ENCODE data around the gene CNBD2. TPM values are rescaled to one million over a fixed set of nuclear protein-coding genes. Genes with fewer than 3 reads are reported as not detected.
"Not testable (repeated sequence)": the region's sequence is repeated elsewhere in the genome, so short reads cannot be mapped to it uniquely, and the experiment has no call there.

Gene CNBD2
- total and polyA plus RNA-seq, 3 experiments from 2014 or later = 3.7 to 9.5 (median 5.4) TPM

DNA sequence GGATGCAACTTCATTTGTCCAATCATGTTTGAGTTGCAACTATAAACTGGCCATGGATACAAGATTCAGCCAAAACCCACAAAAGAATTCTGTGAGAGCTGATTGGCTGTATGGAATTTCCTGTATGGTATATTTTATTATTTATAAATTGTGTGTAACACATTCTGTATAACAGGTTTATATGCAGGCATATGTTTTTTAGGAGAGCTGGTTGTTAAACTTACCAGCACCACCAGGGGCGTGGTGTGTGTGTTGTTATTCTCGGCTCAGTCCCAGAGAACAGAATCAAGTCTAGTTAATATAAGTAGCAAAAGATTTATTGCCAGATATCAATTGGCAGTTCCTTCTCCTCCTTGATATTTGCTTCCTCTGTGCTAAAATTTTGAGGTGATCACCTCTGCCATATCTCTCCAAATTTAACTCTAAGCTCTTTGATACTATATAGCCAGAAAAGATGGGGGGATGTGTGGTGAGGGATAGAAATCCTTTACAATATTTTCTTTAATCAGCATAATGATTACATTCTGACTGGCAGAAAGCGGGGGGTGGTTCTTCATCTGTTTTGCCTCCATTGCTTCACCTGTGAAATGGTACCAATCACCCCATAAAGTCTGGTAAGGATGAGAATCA lies 22.9 kb downstream of the CNBD2 start:
- Mint-ChIP-seq H3K9me3 (no peaks in the 10 kb centered on the region), H3K27me3 (peaks cover 5 to 13% of the 10 kb centered on the region in 2 donors), H3K4me3 (no peak overlapping the region), H3K4me1 (peaks cover 5 to 10% (median 7%) of the 10 kb centered on the region in 3 donors), H3K36me3 (no peaks in the 10 kb centered on the region), H3K27ac (no peak overlapping the region)
- H3K4me1 ChIP-seq (ENCODE audit: insufficient read depth, low read length) = no peaks in the 10 kb centered on the region
- no peak overlapping the region for H3K27ac ChIP-seq (ENCODE audit: low read depth, low read length)
- CTCF ChIA-PET = interaction anchor here (0.9 to 6.4 kb wide), 10 partner anchors 12 to 210 kb away, joined by 3 to 193 read pairs (median 6); partner anchors contain the start of gene SCAND1
- H3K4me3 ChIP-seq (ENCODE audit: low read length) = no peak overlapping the region
- no peaks in the 10 kb centered on the region for H3K9me3 ChIP-seq (ENCODE audit: low read length)
- DNase-seq = no peak
- POLR2A ChIA-PET = no interaction called here
- peaks cover 5% of the 10 kb centered on the region for H3K27me3 ChIP-seq (ENCODE audit: insufficient read depth, low read length, poor library complexity, severe bottlenecking)
- H3K36me3 ChIP-seq (ENCODE audit: insufficient read depth, low read length) = no peaks in the 10 kb centered on the region

- H3K4me1 ChIP-seq (ENCODE audit: insufficient read depth, low read length) = no peaks in the 10 kb centered on the region
- H3K9me3 ChIP-seq (ENCODE audit: low read length) = no peaks in the 10 kb centered on the region
- H3K4me1 Mint-ChIP-seq = peaks cover 5 to 10% (median 7%) of the 10 kb centered on the region in 3 donors
- no peaks in the 10 kb centered on the region for H3K36me3 ChIP-seq (ENCODE audit: insufficient read depth, low read length)
- peak overlapping the region in 2 of 7 donors; percentile 4 to 29 for H3K4me3 Mint-ChIP-seq
- ChIA-PET CTCF (interaction anchor here (0.6 to 6.4 kb wide), 36 partner anchors 13 to 447 kb away, joined by 3 to 193 read pairs (median 4); partner anchors contain the start of gene SCAND1), POLR2A (interaction anchor here (0.6 kb wide), 1 partner anchor 95 kb away, joined by 3 read pairs; no protein-coding TSS in a partner anchor)
- peak overlapping the region in 3 of 8 donors; percentile 9 to 44 (median 9) for H3K27ac Mint-ChIP-seq
- no peaks in the 10 kb centered on the region for H3K36me3 Mint-ChIP-seq
- no peak overlapping the region for H3K4me3 ChIP-seq (ENCODE audit: low read length)
- H3K27ac ChIP-seq (ENCODE audit: low read depth, low read length) = no peak overlapping the region
- H3K27me3 ChIP-seq (ENCODE audit: insufficient read depth, low read length, poor library complexity, severe bottlenecking) = peaks cover 5% of the 10 kb centered on the region
- H3K27me3 Mint-ChIP-seq = peaks cover 1 to 13% of the 10 kb centered on the region in 2 donors
- H3K9me3 Mint-ChIP-seq = no peaks in the 10 kb centered on the region
- peak in 4 of 5 donors; percentile 12 to 64 (median 56) for DNase-seq
Observed at GRCh38 chr20:35992713-35993335, 24.4 kb downstream of the CNBD2 start.

- Mint-ChIP-seq H3K36me3 (no peaks in the 10 kb centered on the region), H3K4me3 (no peak overlapping the region), H3K4me1 (peaks cover 5 to 10% (median 7%) of the 10 kb centered on the region in 3 donors), H3K27me3 (peaks cover 0 to 6% of the 10 kb centered on the region in 2 donors), H3K27ac (peak overlapping the region in 3 of 8 donors; percentile 39 to 88 (median 60)), H3K9me3 (no peaks in the 10 kb centered on the region)
- H3K9me3 ChIP-seq (ENCODE audit: low read length) = no peaks in the 10 kb centered on the region
- no peaks in the 10 kb centered on the region for H3K27me3 ChIP-seq (ENCODE audit: insufficient read depth, low read length, poor library complexity, severe bottlenecking)
- H3K36me3 ChIP-seq (ENCODE audit: insufficient read depth, low read length) = no peaks in the 10 kb centered on the region
- no peak overlapping the region for H3K27ac ChIP-seq (ENCODE audit: low read depth, low read length)
- H3K4me1 ChIP-seq (ENCODE audit: insufficient read depth, low read length) = no peaks in the 10 kb centered on the region
- ChIA-PET POLR2A (interaction anchor here (0.9 kb wide), 1 partner anchor 144 kb away, joined by 4 read pairs; no protein-coding TSS in a partner anchor), CTCF (interaction anchor here (0.7 to 6.4 kb wide), 14 partner anchors 8 to 207 kb away, joined by 3 to 193 read pairs (median 4); no protein-coding TSS in a partner anchor)
- H3K4me3 ChIP-seq (ENCODE audit: low read length) = no peak overlapping the region
- peak; percentile 59 to 87 (median 66) for DNase-seq
Observed at GRCh38 chr20:35994994-35995453, 26.6 kb downstream of the CNBD2 start.

- DNase-seq; POLR2A ChIA-PET; H3K36me3 Mint-ChIP-seq; H3K36me3 ChIP-seq (ENCODE audit: insufficient read depth, low read length); H3K4me3 Mint-ChIP-seq; H3K27me3 Mint-ChIP-seq; H3K4me1 ChIP-seq (ENCODE audit: insufficient read depth, low read length); H3K4me3 ChIP-seq (ENCODE audit: low read length); H3K9me3 Mint-ChIP-seq; H3K27me3 ChIP-seq (ENCODE audit: insufficient read depth, low read length, poor library complexity, severe bottlenecking); H3K27ac ChIP-seq (ENCODE audit: low read depth, low read length); H3K9me3 ChIP-seq (ENCODE audit: low read length); H3K4me1 Mint-ChIP-seq; H3K27ac Mint-ChIP-seq: not testable (repeated sequence)
- CTCF ChIA-PET = interaction anchor here (4.6 kb wide), 1 partner anchor 142 kb away, joined by 35 read pairs; no protein-coding TSS in a partner anchor
Observed at GRCh38 chr20:35996492-35996891, 28.1 kb downstream of the CNBD2 start.

DNA sequence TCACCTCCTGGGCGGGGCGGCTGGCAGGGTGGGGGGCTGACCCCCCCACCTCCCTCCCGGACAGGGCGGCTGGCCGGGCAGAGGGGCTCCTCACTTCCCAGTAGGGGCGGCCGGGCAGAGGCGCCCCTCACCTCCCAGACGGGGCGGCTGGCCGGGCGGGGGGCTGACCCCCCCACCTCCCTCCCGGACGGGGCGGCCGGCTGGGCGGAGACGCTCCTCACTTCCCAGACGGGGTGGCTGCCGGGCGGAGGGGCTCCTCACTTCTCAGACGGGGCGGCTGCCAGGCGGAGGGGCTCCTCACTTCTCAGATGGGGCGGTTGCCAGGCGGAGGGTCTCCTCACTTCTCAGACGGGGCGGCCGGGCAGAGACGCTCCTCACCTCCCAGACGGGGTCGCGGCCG lies 32.9 kb downstream of the CNBD2 start:
- H3K27ac Mint-ChIP-seq; POLR2A ChIA-PET; H3K27me3 ChIP-seq (ENCODE audit: insufficient read depth, low read length, poor library complexity, severe bottlenecking); H3K9me3 ChIP-seq (ENCODE audit: low read length); DNase-seq; H3K36me3 ChIP-seq (ENCODE audit: insufficient read depth, low read length); H3K4me3 ChIP-seq (ENCODE audit: low read length); H3K4me1 ChIP-seq (ENCODE audit: insufficient read depth, low read length); CTCF ChIA-PET; H3K4me1 Mint-ChIP-seq; H3K4me3 Mint-ChIP-seq; H3K27ac ChIP-seq (ENCODE audit: low read depth, low read length): not testable (repeated sequence)
- peaks cover 0 to 15% (median 0%) of the 10 kb centered on the region in 3 donors for H3K36me3 Mint-ChIP-seq
- peaks cover 7 to 21% (median 15%) of the 10 kb centered on the region in 5 donors for H3K9me3 Mint-ChIP-seq
- peaks cover 10 to 23% of the 10 kb centered on the region in 2 donors for H3K27me3 Mint-ChIP-seq

DNA sequence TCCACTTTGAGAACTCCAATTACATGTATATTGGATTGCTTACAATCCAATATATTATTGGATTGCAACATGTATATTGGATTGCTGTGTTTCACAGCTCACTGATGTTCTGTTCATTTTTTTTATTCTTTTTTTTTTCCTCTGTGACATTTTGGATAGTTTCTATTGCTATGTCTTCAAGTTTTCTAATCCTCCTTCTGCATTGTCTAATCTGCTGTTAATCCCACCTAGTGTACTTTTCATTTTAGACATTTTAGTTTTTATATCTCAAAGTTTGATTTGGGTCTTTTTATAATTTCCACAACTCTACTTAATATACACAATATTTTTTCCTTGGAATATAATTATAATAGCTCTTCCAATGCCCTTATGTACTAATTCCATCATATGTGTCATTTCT lies 34.5 kb downstream of the CNBD2 start:
- Mint-ChIP-seq H3K4me3 (no peak overlapping the region), H3K4me1 (no peaks in the 10 kb centered on the region), H3K27me3 (peaks cover 10 to 31% of the 10 kb centered on the region in 2 donors), H3K27ac (no peak overlapping the region), H3K36me3 (peaks cover 0 to 15% (median 0%) of the 10 kb centered on the region in 3 donors), H3K9me3 (peaks cover 7 to 21% (median 15%) of the 10 kb centered on the region in 5 donors)
- Histone ChIP-seq H3K27ac (ENCODE audit: low read depth, low read length) (no peak overlapping the region), H3K36me3 (ENCODE audit: insufficient read depth, low read length) (no peaks in the 10 kb centered on the region), H3K4me1 (ENCODE audit: insufficient read depth, low read length) (no peaks in the 10 kb centered on the region), H3K9me3 (ENCODE audit: low read length) (no peaks in the 10 kb centered on the region), H3K4me3 (ENCODE audit: low read length) (no peak overlapping the region), H3K27me3 (ENCODE audit: insufficient read depth, low read length, poor library complexity, severe bottlenecking) (no peaks in the 10 kb centered on the region)
- POLR2A ChIA-PET = no interaction called here
- CTCF ChIA-PET = interaction anchor here (1.2 to 2.1 kb wide), 2 partner anchors 8 to 136 kb away, joined by 3 to 10 read pairs; no protein-coding TSS in a partner anchor
- no peak for DNase-seq

- Mint-ChIP-seq H3K9me3 (peaks cover 7 to 21% (median 15%) of the 10 kb centered on the region in 5 donors), H3K4me1 (no peaks in the 10 kb centered on the region), H3K4me3 (no peak overlapping the region), H3K27me3 (peaks cover 10 to 35% of the 10 kb centered on the region in 2 donors), H3K36me3 (peaks cover 0 to 15% (median 0%) of the 10 kb centered on the region in 3 donors), H3K27ac (no peak overlapping the region)
- no peaks in the 10 kb centered on the region for H3K27me3 ChIP-seq (ENCODE audit: insufficient read depth, low read length, poor library complexity, severe bottlenecking)
- H3K4me1 ChIP-seq (ENCODE audit: insufficient read depth, low read length) = no peaks in the 10 kb centered on the region
- POLR2A ChIA-PET = no interaction called here
- H3K36me3 ChIP-seq (ENCODE audit: insufficient read depth, low read length) = no peaks in the 10 kb centered on the region
- no peak overlapping the region for H3K4me3 ChIP-seq (ENCODE audit: low read length)
- CTCF ChIA-PET = interaction anchor here (1.2 to 2.1 kb wide), 2 partner anchors 13 to 134 kb away, joined by 5 to 10 read pairs; no protein-coding TSS in a partner anchor
- H3K9me3 ChIP-seq (ENCODE audit: low read length) = no peaks in the 10 kb centered on the region
- DNase-seq = no peak
- no peak overlapping the region for H3K27ac ChIP-seq (ENCODE audit: low read depth, low read length)
Observed at GRCh38 chr20:36004045-36004444, 35.7 kb downstream of the CNBD2 start.

Measured in CD8-positive, alpha-beta memory T cell (primary cell).